Osteoblast (primary cell): ENCODE data around the gene SPNS3. TPM values are rescaled to one million over a fixed set of nuclear protein-coding genes. Genes with fewer than 3 reads are reported as not detected.

Experiments
- DNase-seq: peaks from one replicate; pipeline ENCODE4 v3.0.0; 2011; ENCODE audit warnings: low spot score, mixed read lengths; ENCODE audit not compliant: insufficient read length; ENCODE audit errors: missing footprints
- H2AFZ ChIP-seq: 2 replicates; pipeline ENCODE4 v1.6.0; 2011; ENCODE audit warnings: mild to moderate bottlenecking, low read length
- H3K27ac ChIP-seq: 2 replicates; pipeline ENCODE4 v1.5.1; 2011; ENCODE audit warnings: mild to moderate bottlenecking, low read depth, low read length, moderate library complexity
- H3K27me3 ChIP-seq: 2 replicates; pipeline ENCODE4 v1.6.0; 2012; ENCODE audit warnings: mild to moderate bottlenecking, control low read depth, inconsistent platforms, low read length, moderate library complexity; ENCODE audit not compliant: insufficient read depth
- H3K36me3 ChIP-seq: 2 replicates; pipeline ENCODE4 v1.5.1; 2011; ENCODE audit warnings: mild to moderate bottlenecking, low read length, control low read depth, moderate library complexity; ENCODE audit not compliant: insufficient read depth
- H3K4me1 ChIP-seq: 2 replicates; pipeline ENCODE4 v1.5.1; 2011; ENCODE audit warnings: mild to moderate bottlenecking, low read length, control low read depth, moderate library complexity; ENCODE audit not compliant: insufficient read depth
- H3K4me2 ChIP-seq: 2 replicates; pipeline ENCODE4 v1.6.0; 2011; ENCODE audit warnings: mild to moderate bottlenecking, low read length; ENCODE audit not compliant: insufficient read depth
- H3K4me3 ChIP-seq: fragments of 200-600 bp; sonication (generic); 3 replicates; pipeline ENCODE4 v1.5.1; 2012; ENCODE audit warnings: mild to moderate bottlenecking, low read length, inconsistent platforms; ENCODE audit not compliant: insufficient read depth
- H3K79me2 ChIP-seq: 2 replicates; pipeline ENCODE4 v1.6.0; 2012; ENCODE audit warnings: mild to moderate bottlenecking, low read length, control low read depth, inconsistent platforms; ENCODE audit not compliant: insufficient read depth
- H3K9me3 ChIP-seq: 2 replicates; pipeline ENCODE4 v1.5.1; 2011; ENCODE audit warnings: low read depth, low read length, control low read depth
- H4K20me1 ChIP-seq: 2 replicates; pipeline ENCODE4 v1.6.0; 2012; ENCODE audit warnings: mild to moderate bottlenecking, low read length, control low read depth; ENCODE audit not compliant: insufficient read depth
- total RNA-seq: library from RNA; depleted of rRNA; stranded (reverse); fragments of >200 nt; gene quantifications from 2 replicates; pipeline ENCODE4 v1.2.3, GENCODE V29; 2012
- TF ChIP-seq, protein P1 (sequence below): IDR thresholded peaks from 2 replicates; pipeline ENCODE4 v1.5.1; 2011; ENCODE audit warnings: mild to moderate bottlenecking, low read depth, low read length, moderate library complexity; ENCODE audit errors: extremely low read depth

SPNS3 gene
- total RNA-seq, 1 donor = not detected

DNA sequence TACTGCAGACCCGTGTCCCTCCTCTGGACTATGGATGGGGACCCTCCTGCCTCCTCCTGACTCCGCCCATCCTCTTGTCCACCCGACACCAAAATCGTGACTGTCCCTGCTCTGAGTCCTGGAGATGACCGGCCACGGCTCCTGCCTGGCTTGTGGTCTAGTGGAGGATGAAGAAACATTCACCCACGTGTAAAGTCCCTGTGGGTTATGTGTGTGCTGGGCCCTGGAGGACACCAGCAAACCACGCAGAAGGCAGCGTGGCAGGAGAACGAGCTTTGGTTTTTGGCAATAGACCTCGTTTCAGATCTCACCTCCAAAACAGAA lies 76.8 kb downstream of the SPNS3 start:
- H4K20me1 ChIP-seq = no peaks in the 10 kb centered on the region
- H2AFZ ChIP-seq = no peak overlapping the region
- no peaks in the 10 kb centered on the region for H3K79me2 ChIP-seq
- DNase-seq = no peak
- H3K4me1 ChIP-seq = peaks cover 5% of the 10 kb centered on the region
- H3K4me3 ChIP-seq = no peak overlapping the region
- TF ChIP-seq, protein P1, sequence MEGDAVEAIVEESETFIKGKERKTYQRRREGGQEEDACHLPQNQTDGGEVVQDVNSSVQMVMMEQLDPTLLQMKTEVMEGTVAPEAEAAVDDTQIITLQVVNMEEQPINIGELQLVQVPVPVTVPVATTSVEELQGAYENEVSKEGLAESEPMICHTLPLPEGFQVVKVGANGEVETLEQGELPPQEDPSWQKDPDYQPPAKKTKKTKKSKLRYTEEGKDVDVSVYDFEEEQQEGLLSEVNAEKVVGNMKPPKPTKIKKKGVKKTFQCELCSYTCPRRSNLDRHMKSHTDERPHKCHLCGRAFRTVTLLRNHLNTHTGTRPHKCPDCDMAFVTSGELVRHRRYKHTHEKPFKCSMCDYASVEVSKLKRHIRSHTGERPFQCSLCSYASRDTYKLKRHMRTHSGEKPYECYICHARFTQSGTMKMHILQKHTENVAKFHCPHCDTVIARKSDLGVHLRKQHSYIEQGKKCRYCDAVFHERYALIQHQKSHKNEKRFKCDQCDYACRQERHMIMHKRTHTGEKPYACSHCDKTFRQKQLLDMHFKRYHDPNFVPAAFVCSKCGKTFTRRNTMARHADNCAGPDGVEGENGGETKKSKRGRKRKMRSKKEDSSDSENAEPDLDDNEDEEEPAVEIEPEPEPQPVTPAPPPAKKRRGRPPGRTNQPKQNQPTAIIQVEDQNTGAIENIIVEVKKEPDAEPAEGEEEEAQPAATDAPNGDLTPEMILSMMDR = no peak
- no peaks in the 10 kb centered on the region for H3K9me3 ChIP-seq
- H3K36me3 ChIP-seq = no peaks in the 10 kb centered on the region
- H3K27ac ChIP-seq = no peak overlapping the region
- H3K27me3 ChIP-seq = no peaks in the 10 kb centered on the region
- no peak overlapping the region for H3K4me2 ChIP-seq

DNA sequence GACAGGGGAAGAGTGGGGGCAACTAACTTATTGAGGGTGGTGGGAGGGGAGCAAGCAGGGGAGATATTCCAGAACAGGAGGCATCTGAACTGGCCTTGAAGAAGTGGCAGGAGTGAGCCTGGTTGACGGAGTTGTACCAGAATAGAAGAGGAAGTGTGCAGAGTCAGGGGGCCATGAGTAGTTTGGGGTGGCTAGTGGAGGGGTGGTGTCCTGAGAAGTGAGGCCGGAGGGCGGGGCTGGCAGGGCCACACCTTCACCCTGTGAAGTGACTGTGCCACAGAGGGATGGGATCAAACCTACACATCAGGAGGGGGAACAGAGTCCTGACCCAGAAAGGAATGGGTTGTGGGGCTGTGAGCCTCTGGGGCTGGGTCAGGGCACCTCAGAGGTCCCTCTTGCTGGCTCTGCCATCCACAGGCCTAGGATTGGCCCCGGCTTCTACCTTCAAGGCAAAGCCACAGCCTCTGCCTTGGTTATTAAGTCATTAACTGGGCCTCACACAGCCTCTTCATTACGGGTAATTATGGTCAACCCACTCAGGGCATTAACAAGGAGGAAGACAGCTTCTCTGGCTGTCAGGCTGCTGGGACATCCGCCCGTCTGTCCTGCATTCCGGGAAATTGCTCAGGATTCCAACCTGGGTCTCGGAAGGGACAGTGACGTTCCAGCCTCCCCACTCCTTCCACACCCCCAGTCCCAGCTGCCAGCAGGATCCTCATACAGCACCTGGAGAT lies 77.6 kb downstream of the SPNS3 start:
- H4K20me1 ChIP-seq = no peaks in the 10 kb centered on the region
- H3K79me2 ChIP-seq = no peaks in the 10 kb centered on the region
- H3K4me1 ChIP-seq = peaks cover 5% of the 10 kb centered on the region
- H3K36me3 ChIP-seq = no peaks in the 10 kb centered on the region
- TF ChIP-seq, protein P1 = no peak
- H3K9me3 ChIP-seq = no peaks in the 10 kb centered on the region
- H2AFZ ChIP-seq = no peak overlapping the region
- no peak overlapping the region for H3K4me3 ChIP-seq
- H3K27me3 ChIP-seq = no peaks in the 10 kb centered on the region
- H3K27ac ChIP-seq = no peak overlapping the region
- DNase-seq = no peak
- H3K4me2 ChIP-seq = no peak overlapping the region

DNA sequence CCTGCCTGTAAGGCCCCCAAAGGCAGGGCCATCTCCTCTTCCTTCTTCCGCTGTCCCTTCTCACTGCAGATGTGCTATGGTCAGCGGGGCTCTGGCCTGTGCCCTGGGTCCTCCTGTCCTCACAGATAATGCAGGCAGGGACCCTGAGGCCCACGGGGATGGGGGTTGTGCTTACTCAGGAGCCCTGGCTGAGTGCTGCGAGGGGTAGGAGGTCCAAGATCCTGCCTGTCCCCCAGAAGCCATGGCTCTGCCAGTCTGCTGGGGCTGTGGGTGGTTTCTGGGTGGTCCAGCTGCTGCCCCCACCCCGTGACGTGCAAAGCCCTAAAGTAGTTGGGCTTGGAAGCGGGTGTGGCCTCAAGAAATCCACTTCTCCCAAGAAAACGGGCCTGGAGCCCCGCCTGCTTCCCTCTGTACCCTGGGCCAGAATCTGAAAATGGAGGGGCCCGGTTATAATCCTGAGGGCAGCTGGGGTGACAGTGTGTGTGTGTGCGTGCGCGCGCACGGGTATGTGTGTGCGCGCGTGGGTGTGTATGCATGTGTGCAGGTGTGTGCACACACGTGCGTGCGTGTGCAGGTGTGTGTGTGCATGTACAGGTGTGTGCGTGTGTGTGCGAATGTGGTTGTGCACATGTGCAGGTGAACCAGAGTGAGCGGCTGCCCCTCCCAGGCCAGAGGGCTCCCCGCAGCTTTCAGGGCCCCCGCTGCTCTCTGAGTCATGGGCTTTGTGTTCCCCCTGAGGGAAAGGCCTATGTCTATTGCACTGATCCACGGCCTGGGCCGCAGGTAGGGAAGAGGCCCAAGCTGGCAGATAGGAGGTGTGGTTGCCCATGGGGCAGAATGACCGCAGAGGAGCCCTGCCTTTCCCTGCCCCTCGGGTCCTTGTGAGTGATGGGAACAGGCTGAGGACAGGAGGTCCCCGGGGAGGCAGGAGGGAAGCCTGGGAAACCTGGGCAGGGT lies 78.7 kb downstream of the SPNS3 start:
- Histone ChIP-seq H3K4me1 (peaks cover 5% of the 10 kb centered on the region), H3K79me2 (no peaks in the 10 kb centered on the region), H3K27me3 (no peaks in the 10 kb centered on the region), H3K4me2 (no peak overlapping the region), H3K9me3 (no peaks in the 10 kb centered on the region), H3K4me3 (no peak overlapping the region), H2AFZ (no peak overlapping the region), H3K27ac (no peak overlapping the region), H3K36me3 (no peaks in the 10 kb centered on the region), H4K20me1 (no peaks in the 10 kb centered on the region)
- TF ChIP-seq, protein P1 = no peak
- no peak for DNase-seq
